GM18508 (cell line): ENCODE results near the gene FMN1.
A peak's percentile ranks its signal among the peaks of the same experiment; 100 is the strongest.

Experiments used
- ATAC-seq: cut with Tn5 transposase; IDR thresholded peaks from one replicate; pipeline ENCODE4 v1.9.1; 2021; ENCODE audit warnings: moderate number of reproducible peaks; ENCODE audit not compliant: insufficient read depth, unreplicated experiment

The FMN1 gene

GRCh38 chr15:32765236-32765635 is 429.3 kb downstream of the FMN1 start:
- ATAC-seq = no peak

DNA sequence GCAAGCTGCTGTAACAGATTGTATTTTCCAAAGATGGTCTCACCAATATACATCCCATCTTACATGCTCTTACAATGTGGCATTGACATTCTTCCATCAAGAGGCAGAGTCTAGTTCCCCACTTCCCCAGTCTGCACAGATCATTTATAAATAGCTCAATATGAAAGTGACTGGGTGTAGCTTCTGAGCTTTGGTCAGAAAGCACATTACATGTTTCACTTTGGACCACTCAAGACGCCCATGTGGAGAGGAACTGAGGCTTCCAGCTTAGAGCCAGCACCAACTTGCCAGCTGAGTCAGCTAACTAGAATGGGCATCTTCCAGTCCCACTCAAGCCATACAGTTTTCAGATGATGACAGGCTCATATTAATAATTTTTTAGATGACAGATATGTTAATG is 431.2 kb downstream of the FMN1 start:
- peak; percentile 86 for ATAC-seq

- ATAC-seq = no peak
Observed at GRCh38 chr15:32757426-32757825, 437.1 kb downstream of the FMN1 start.

- no peak for ATAC-seq
Observed at GRCh38 chr15:32750979-32751378, 443.5 kb downstream of the FMN1 start.

- no peak for ATAC-seq
Observed at GRCh38 chr15:32747921-32748342, 446.6 kb downstream of the FMN1 start.

- ATAC-seq = no peak
Observed at GRCh38 chr15:32746116-32746857, 448.2 kb downstream of the FMN1 start.

- no peak for ATAC-seq
Observed at GRCh38 chr15:32743411-32744140, 450.9 kb downstream of the FMN1 start.

GRCh38 chr15:32739522-32740063 is 454.9 kb downstream of the FMN1 start:
- ATAC-seq = no peak

DNA sequence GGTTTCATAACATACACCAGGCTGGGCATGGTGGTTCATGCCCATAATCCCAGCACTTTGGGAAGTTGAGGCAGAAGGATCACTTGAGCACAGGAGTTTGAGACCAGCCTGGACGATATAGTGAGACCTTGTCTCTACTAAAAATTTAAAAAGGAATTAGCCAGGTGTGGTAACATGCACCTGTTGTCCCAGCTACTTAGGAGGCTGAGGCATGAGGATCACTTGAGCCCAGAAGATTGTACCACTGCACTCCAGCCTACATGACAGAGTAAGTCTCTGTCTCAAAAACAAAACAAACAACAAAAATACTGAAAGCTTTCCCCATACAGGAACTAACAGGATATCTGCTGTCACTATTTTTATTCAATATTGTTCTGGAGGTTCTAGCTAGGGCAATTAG is 455.8 kb downstream of the FMN1 start:
- no peak for ATAC-seq

DNA sequence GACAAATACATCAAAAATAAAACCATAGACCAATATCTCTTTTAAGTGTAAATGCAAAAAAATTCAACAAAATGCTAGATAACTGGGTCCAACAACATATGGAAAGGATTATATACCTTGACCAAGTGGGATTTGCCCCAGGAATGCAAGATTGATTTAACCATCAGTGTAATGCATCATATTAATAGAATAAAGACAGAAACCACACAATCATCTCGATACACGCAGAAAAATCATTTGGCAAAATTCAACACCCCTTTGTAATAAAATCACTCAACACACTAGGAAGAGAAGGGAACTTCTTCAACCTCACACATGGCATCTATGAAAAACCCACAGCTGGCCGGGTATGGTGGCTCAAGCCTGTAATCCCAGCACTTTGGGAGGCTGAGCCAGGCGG is 457.2 kb downstream of the FMN1 start:
- no peak for ATAC-seq

GRCh38 chr15:32736701-32737061 is 457.8 kb downstream of the FMN1 start:
- no peak for ATAC-seq

DNA sequence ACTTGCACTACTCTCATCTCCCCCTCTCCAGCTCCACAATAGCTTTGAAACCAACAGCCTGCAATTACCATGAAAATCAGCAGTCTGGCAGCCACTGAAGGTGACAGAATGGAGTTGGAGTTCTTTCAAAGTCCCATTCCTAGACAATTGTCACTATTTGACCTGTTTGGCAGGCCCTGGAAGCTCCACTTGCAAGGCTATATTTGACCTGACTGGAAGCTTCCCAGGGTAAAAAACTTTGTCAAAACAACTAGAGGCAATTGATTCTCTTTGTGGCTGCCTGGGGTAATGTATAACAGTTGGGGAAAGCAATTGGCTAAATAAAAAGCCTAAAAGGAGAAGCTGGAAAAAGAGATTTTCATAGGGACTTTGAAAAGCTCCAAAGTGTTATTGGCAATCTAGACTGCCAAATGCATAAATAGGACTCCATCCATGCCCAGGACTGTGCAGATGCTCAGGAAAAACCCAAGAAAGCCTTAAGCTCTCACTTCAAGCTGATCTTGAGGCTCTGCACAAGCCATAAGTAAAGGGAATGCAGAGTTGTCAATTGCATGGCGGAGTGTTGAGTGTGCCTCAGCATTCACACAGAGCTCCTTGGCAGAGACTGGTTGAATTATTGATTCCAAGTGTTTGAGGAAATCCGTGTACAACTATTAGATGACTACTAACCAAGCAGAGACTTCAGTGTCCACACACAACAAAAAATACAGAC is 458.4 kb downstream of the FMN1 start:
- ATAC-seq = no peak

DNA sequence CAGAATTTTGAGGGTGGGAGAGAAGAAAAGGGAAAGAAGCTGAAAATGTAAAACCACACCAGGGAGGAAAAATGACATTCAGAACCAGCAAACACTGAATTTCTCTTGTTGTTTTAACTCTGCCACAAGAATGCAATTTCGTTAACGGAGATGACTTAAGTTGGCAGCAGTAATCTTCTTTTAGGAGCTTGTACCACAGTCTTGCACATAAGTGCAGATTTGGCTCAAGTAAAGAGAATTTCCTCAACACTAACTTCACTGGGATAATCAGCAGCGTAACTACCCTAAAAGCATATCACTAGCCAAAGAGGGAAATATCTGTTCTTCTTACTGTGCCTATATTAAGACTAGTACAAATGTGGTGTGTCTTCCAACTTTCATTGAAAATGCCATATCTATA is 461.2 kb downstream of the FMN1 start:
- no peak for ATAC-seq

GRCh38 chr15:32732574-32733157 is 461.8 kb downstream of the FMN1 start:
- ATAC-seq = no peak

DNA sequence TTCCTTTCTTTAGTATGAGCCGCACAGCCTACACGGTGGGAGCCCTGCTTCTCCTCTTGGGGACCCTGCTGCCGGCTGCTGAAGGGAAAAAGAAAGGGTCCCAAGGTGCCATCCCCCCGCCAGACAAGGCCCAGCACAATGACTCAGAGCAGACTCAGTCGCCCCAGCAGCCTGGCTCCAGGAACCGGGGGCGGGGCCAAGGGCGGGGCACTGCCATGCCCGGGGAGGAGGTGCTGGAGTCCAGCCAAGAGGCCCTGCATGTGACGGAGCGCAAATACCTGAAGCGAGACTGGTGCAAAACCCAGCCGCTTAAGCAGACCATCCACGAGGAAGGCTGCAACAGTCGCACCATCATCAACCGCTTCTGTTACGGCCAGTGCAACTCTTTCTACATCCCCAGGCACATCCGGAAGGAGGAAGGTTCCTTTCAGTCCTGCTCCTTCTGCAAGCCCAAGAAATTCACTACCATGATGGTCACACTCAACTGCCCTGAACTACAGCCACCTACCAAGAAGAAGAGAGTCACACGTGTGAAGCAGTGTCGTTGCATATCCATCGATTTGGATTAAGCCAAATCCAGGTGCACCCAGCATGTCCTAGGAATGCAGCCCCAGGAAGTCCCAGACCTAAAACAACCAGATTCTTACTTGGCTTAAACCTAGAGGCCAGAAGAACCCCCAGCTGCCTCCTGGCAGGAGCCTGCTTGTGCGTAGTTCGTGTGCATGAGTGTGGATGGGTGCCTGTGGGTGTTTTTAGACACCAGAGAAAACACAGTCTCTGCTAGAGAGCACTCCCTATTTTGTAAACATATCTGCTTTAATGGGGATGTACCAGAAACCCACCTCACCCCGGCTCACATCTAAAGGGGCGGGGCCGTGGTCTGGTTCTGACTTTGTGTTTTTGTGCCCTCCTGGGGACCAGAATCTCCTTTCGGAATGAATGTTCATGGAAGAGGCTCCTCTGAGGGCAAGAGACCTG is 463.5 kb downstream of the FMN1 start:
- ATAC-seq = no peak

- ATAC-seq = no peak
Observed at GRCh38 chr15:32729700-32730395, 464.7 kb downstream of the FMN1 start.

GRCh38 chr15:32723171-32723948 is 471.2 kb downstream of the FMN1 start:
- ATAC-seq = peak; percentile 87

DNA sequence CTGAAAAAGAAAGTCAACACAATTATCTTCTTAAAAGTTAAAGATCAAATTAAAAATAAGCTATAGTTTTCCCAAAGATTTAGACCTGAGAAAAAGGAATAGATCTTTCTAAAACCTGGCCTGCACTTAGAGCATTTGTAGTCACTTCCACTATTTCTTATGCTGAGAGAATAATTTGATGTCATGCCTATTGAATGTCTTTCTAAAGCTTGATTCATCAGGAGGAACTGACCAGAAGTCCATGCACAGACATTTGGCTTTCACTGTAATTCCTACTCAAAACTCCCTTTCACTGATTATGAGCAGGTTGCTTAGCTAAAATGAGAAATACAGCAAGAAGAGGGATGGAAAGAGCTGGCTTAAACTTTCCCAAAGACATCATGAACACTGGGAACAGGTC is 472.4 kb downstream of the FMN1 start:
- no peak for ATAC-seq
